H1 (cell line): ENCODE results near the gene SLC27A6. TPM values are rescaled to one million over a fixed set of nuclear protein-coding genes. Genes with fewer than 3 reads are reported as not detected.

Experiments
- CTCF ChIA-PET: fragments of 300-600 bp; sonication (Branson Sonifier 250); formaldehyde crosslinking; loops from one replicate; lab custom pipeline; 2021; ENCODE audit not compliant: partially characterized antibody; lab: Charles Lee
- POLR2A ChIA-PET: fragments of 300-600 bp; sonication (Branson Sonifier 250); formaldehyde crosslinking; loops from one replicate; lab custom pipeline; 2021; ENCODE audit warnings: inconsistent platforms; ENCODE audit not compliant: partially characterized antibody; lab: Charles Lee
- DNase-seq, 2 experiments: peaks; one replicate each; pipeline versions ENCODE4 v3.0.0 to v3.0.0-alpha.2; 2010 to 2022; ENCODE audit warnings: low spot score in 2 of 2, low read depth in 1 of 2, mixed read lengths in 1 of 2
- FAIRE-seq: peaks from 2 replicates; lab custom pipeline; 2011; peaks lifted over from hg19 to GRCh38; lab: Jason Lieb, UNC
- H2AFZ ChIP-seq: 2 replicates; pipeline ENCODE4 v1.8.1; 2012; ENCODE audit warnings: low read length, inconsistent platforms
- H2AK5ac ChIP-seq: 2 replicates; pipeline ENCODE4 v1.6.1; 2013; ENCODE audit warnings: low read depth, low read length
- H2BK120ac ChIP-seq: replicated peaks from 2 replicates; pipeline ENCODE3; 2013; ENCODE audit warnings: low read depth, low read length, inconsistent platforms
- H2BK12ac ChIP-seq: 2 replicates; pipeline ENCODE4 v1.6.1; 2013; ENCODE audit warnings: low read depth, low read length
- H2BK15ac ChIP-seq: 2 replicates; pipeline ENCODE4 v1.6.1; 2013; ENCODE audit warnings: low read length
- H2BK20ac ChIP-seq: 2 replicates; pipeline ENCODE4 v1.6.1; 2013; ENCODE audit warnings: low read length
- H2BK5ac ChIP-seq: 2 replicates; pipeline ENCODE4 v1.6.1; 2013; ENCODE audit warnings: low read depth, low read length
- H3K14ac ChIP-seq: 2 replicates; pipeline ENCODE4 v1.6.1; 2013; ENCODE audit warnings: inconsistent platforms; ENCODE audit not compliant: insufficient read length
- H3K18ac ChIP-seq: 2 replicates; pipeline ENCODE4 v1.6.1; 2013; ENCODE audit warnings: low read length; ENCODE audit errors: extremely low read depth
- H3K23ac ChIP-seq: 2 replicates; pipeline ENCODE4 v1.6.1; 2013; ENCODE audit warnings: inconsistent platforms; ENCODE audit not compliant: insufficient read length
- H3K23me2 ChIP-seq: 2 replicates; pipeline ENCODE4 v1.6.1; 2013; ENCODE audit warnings: low read depth, low read length
- H3K27ac ChIP-seq: 2 replicates; pipeline ENCODE4 v1.6.1; 2011; ENCODE audit warnings: low read depth, low read length, inconsistent platforms
- H3K27me3 ChIP-seq, 4 experiments: replicated peaks in 1 of 4; 1 replicate in 1 of 4; 2 replicates in 3 of 4; pipeline versions ENCODE4 v1.6.1 to v1.8.1; 2011 to 2013; ENCODE audit warnings: low read length in 3 of 4, mild to moderate bottlenecking in 3 of 4, inconsistent platforms in 2 of 4, mixed read lengths in 2 of 4, moderate library complexity in 1 of 4; ENCODE audit not compliant: control insufficient read depth in 3 of 4, insufficient read depth in 3 of 4; ENCODE audit errors: extremely low read depth in 1 of 4
- H3K36me3 ChIP-seq, 4 experiments: 2 replicates each; pipeline versions ENCODE4 v1.6.1 to v1.8.1; 2011 to 2013; ENCODE audit warnings: mild to moderate bottlenecking in 4 of 4, low read length in 3 of 4, moderate library complexity in 2 of 4, control low read depth in 1 of 4, inconsistent platforms in 1 of 4; ENCODE audit not compliant: insufficient read depth in 4 of 4, control insufficient read depth in 2 of 4
- H3K4ac ChIP-seq: replicated peaks from 2 replicates; pipeline ENCODE3; 2013; ENCODE audit warnings: low read length, low read depth, mixed read lengths, inconsistent platforms; ENCODE audit not compliant: insufficient read length
- H3K4me1 ChIP-seq, 4 experiments: replicated peaks in 1 of 4; 1 replicate in 1 of 4; 2 replicates in 3 of 4; pipeline versions ENCODE4 v1.6.1 to v1.8.1; 2011 to 2013; ENCODE audit warnings: low read length in 3 of 4, inconsistent platforms in 2 of 4, mixed read lengths in 1 of 4; ENCODE audit not compliant: insufficient read depth in 4 of 4, control insufficient read depth in 3 of 4
- H3K4me2 ChIP-seq, 2 experiments: 2 replicates each; pipeline versions ENCODE4 v1.6.1 to v1.8.1; 2011 to 2013; ENCODE audit warnings: low read depth in 2 of 2, low read length in 2 of 2, control low read depth in 1 of 2, inconsistent platforms in 1 of 2, mild to moderate bottlenecking in 1 of 2; ENCODE audit not compliant: insufficient read depth in 1 of 2
- H3K4me3 ChIP-seq, 4 experiments: fragments of 200-600, 300-600 bp in 1 of 4; sonication (generic), shearing (Covaris generic), sonication (Bioruptor Twin) in 1 of 4; 2 replicates each; pipeline versions ENCODE4 v1.5.1 to v1.8.1; 2011 to 2016; ENCODE audit warnings: low read length in 4 of 4, low read depth in 3 of 4, control low read depth in 2 of 4, inconsistent platforms in 2 of 4, mild to moderate bottlenecking in 2 of 4, mixed read lengths in 1 of 4, moderate library complexity in 1 of 4; ENCODE audit not compliant: insufficient read depth in 2 of 4; ENCODE audit errors: extremely low read depth in 1 of 4
- H3K56ac ChIP-seq: replicated peaks from 2 replicates; pipeline ENCODE3; 2013; ENCODE audit warnings: low read depth, mild to moderate bottlenecking, mixed read lengths, low read length, inconsistent platforms; ENCODE audit not compliant: insufficient read length
- H3K79me1 ChIP-seq: 2 replicates; pipeline ENCODE4 v1.6.1; 2013; ENCODE audit warnings: low read depth, low read length, control low read depth
- H3K79me2 ChIP-seq, 2 experiments: 2 replicates each; pipeline versions ENCODE4 v1.6.1 to v1.8.1; 2012 to 2013; ENCODE audit warnings: low read length in 2 of 2, mild to moderate bottlenecking in 2 of 2, inconsistent platforms in 1 of 2; ENCODE audit not compliant: insufficient read depth in 2 of 2, control insufficient read depth in 1 of 2
- H3K9ac ChIP-seq, 4 experiments: replicated peaks in 1 of 4; 1 replicate in 1 of 4; 2 replicates in 3 of 4; pipeline versions ENCODE4 v1.6.1 to v1.8.1; 2011 to 2013; ENCODE audit warnings: low read depth in 3 of 4, low read length in 3 of 4, control low read depth in 2 of 4, mild to moderate bottlenecking in 2 of 4, moderate library complexity in 2 of 4, inconsistent platforms in 1 of 4; ENCODE audit errors: extremely low read depth in 1 of 4
- H3K9me3 ChIP-seq, 2 experiments: 2 replicates each; pipeline versions ENCODE4 v1.6.1 to v1.8.1; 2012 to 2013; ENCODE audit warnings: mild to moderate bottlenecking in 2 of 2, moderate library complexity in 2 of 2, control low read depth in 1 of 2, inconsistent platforms in 1 of 2, low read depth in 1 of 2, low read length in 1 of 2, mixed read lengths in 1 of 2; ENCODE audit not compliant: insufficient read depth in 2 of 2
- H4K20me1 ChIP-seq, 2 experiments: replicated peaks in 1 of 2; 2 replicates each; pipeline versions ENCODE3 to v1.8.1; 2011 to 2013; ENCODE audit warnings: inconsistent platforms in 2 of 2, low read length in 2 of 2, mild to moderate bottlenecking in 1 of 2; ENCODE audit not compliant: insufficient read depth in 2 of 2, control insufficient read depth in 1 of 2
- H4K5ac ChIP-seq: 2 replicates; pipeline ENCODE4 v1.6.1; 2013; ENCODE audit warnings: low read length, low read depth, mixed read lengths, inconsistent platforms; ENCODE audit not compliant: insufficient read length
- H4K8ac ChIP-seq: 2 replicates; pipeline ENCODE4 v1.8.0; 2013; ENCODE audit warnings: mild to moderate bottlenecking, moderate library complexity, low read length, inconsistent platforms; ENCODE audit not compliant: insufficient read depth; ENCODE audit errors: extremely low read depth
- H4K91ac ChIP-seq: replicated peaks from 2 replicates; pipeline ENCODE3; 2013; ENCODE audit warnings: low read length, mixed read lengths, inconsistent platforms; ENCODE audit not compliant: insufficient read length
- ASH2L ChIP-seq: fragments of 200-600, 300-600 bp; sonication (generic); IDR thresholded peaks from one replicate; pipeline ENCODE4 v1.7.1; 2017; ENCODE audit warnings: low read length
- CBX8 ChIP-seq: fragments of 300-800, 300-1000 bp; sonication (generic); IDR thresholded peaks from 2 replicates; pipeline ENCODE4 v1.7.1; 2016; ENCODE audit warnings: low read depth, low read length, borderline replicate concordance
- KDM5A ChIP-seq: fragments of 200-600 bp; IDR thresholded peaks from 2 replicates; pipeline ENCODE4 v1.7.1; 2012; ENCODE audit warnings: mild to moderate bottlenecking, low read length, inconsistent platforms, mixed read lengths
- RAD21 ChIP-seq, 2 experiments: IDR thresholded peaks in 1 of 2; conservative IDR thresholded peaks in 1 of 2; 2 replicates each; pipeline ENCODE4 v1.6.1; 2011; ENCODE audit warnings: low read depth in 2 of 2, low read length in 2 of 2, improper control_type of control experiment in 1 of 2, inconsistent platforms in 1 of 2, mild to moderate bottlenecking in 1 of 2, moderate library complexity in 1 of 2
- SP1 ChIP-seq: IDR thresholded peaks from 2 replicates; pipeline ENCODE4 v1.6.1; 2011; ENCODE audit warnings: low read depth, low read length
- SP4 ChIP-seq: IDR thresholded peaks from 2 replicates; pipeline ENCODE4 v1.6.1; 2012; ENCODE audit warnings: low read length, inconsistent platforms
- polyA plus RNA-seq, 7 experiments: library from polyadenylated mRNA; depleted of rRNA in 3 of 7; stranded (reverse) in 5 of 7; unstranded in 2 of 7; fragments of >200 nt in 5 of 7; fragments of 200-250 nt in 2 of 7; gene quantifications; 1 replicate in 5 of 7; 2 replicates in 1 of 7; 4 replicates in 1 of 7; pipeline versions ENCODE4 v1.2.1 to v1.2.3, GENCODE V29; 2011 to 2013; ENCODE audit warnings: missing spikeins in 2 of 7, mixed read lengths in 2 of 7
- total RNA-seq: library from RNA; stranded (reverse); fragmentation: NEBNext Ultra II Directional; extraction: Animal tissue kit (Norgen Biotek cat#: 25700); gene quantifications from 2 replicates; pipeline ENCODE4 v1.2.1, GENCODE V29; 2021

The SLC27A6 gene
- total and polyA plus RNA-seq, 2 of the 8 experiments (the other 6 are each of a cell fraction or from before 2014, with no cell fraction given) = 4.0 to 4.7 TPM

DNA sequence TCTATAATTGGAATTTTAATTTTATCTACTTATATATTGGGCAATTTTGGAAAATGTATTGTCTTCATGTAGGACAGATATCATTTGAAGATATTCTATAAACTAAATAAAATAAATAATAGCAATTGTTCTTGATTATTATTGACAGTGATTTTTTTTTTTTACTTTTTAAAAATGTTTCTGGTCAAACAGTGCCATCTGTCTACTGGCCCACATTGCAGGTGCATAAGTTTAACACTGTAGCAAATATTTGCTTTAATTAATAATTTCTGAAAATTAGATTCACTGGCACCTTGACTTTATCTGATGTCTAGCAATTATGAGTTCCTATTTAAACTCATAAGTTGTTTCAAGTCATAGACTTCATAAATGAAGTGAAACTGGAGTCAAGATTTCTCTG, 88.2 kb downstream of the SLC27A6 start:
- no peak overlapping the region for H3K18ac ChIP-seq
- H3K79me2 ChIP-seq = no peaks in the 10 kb centered on the region
- no peaks in the 10 kb centered on the region for H4K20me1 ChIP-seq
- H2AFZ ChIP-seq = no peak overlapping the region
- no peaks in the 10 kb centered on the region for H3K79me1 ChIP-seq
- ChIA-PET CTCF (interaction anchor here (0.7 to 1.8 kb wide), 6 partner anchors 8 to 576 kb away, joined by 3 to 8 read pairs (median 4); no protein-coding TSS in a partner anchor), POLR2A (no interaction called here)
- no peak overlapping the region for H3K23ac ChIP-seq
- no peak overlapping the region for H2BK12ac ChIP-seq
- H3K27ac ChIP-seq = no peak overlapping the region
- H2AK5ac ChIP-seq = no peak overlapping the region
- H3K4me3 ChIP-seq = no peak overlapping the region
- no peak overlapping the region for H3K56ac ChIP-seq
- no peaks in the 10 kb centered on the region for H3K27me3 ChIP-seq
- H3K4me1 ChIP-seq = no peaks in the 10 kb centered on the region
- no peak for TF ChIP-seq KDM5A
- peak; percentile 23 to 33; a peak in 3 of 4 replicates for TF ChIP-seq RAD21 (IDR thresholded peaks at IDR 0.05 in 1 of 2, conservative IDR thresholded peaks at IDR 0.05 in 1 of 2; ENCODE audit: low read depth in 2 of 2, low read length in 2 of 2)
- TF ChIP-seq CBX8 = no peak
- no peak for TF ChIP-seq ASH2L
- TF ChIP-seq SP1 = no peak
- TF ChIP-seq SP4 = no peak
- no peaks in the 10 kb centered on the region for H3K23me2 ChIP-seq
- no peaks in the 10 kb centered on the region for H3K9me3 ChIP-seq
- DNase-seq = no peak
- no peak overlapping the region for H3K9ac ChIP-seq
- H2BK20ac ChIP-seq = no peak overlapping the region
- no peaks in the 10 kb centered on the region for H3K36me3 ChIP-seq
- H3K14ac ChIP-seq = no peak overlapping the region
- no peak overlapping the region for H3K4ac ChIP-seq
- H4K8ac ChIP-seq = no peak overlapping the region
- H2BK120ac ChIP-seq = no peak overlapping the region
- H2BK5ac ChIP-seq = no peak overlapping the region
- FAIRE-seq = no peak
- no peak overlapping the region for H2BK15ac ChIP-seq
- H3K4me2 ChIP-seq = no peak overlapping the region
- no peak overlapping the region for H4K5ac ChIP-seq
- H4K91ac ChIP-seq = no peak overlapping the region
